AG09319 (cell line): ENCODE results near the gene CDC42BPA.

Experiments
- DNase-seq: peaks from one replicate; pipeline ENCODE4 v3.0.0-alpha.2; 2010; ENCODE audit warnings: low read depth; ENCODE audit errors: extremely low read depth
- TF ChIP-seq, protein P1 (sequence below): IDR thresholded peaks from 2 replicates; pipeline ENCODE4 v1.5.1; 2011; ENCODE audit warnings: low read depth, mild to moderate bottlenecking, inconsistent platforms, low read length, moderate library complexity

Gene CDC42BPA

DNA sequence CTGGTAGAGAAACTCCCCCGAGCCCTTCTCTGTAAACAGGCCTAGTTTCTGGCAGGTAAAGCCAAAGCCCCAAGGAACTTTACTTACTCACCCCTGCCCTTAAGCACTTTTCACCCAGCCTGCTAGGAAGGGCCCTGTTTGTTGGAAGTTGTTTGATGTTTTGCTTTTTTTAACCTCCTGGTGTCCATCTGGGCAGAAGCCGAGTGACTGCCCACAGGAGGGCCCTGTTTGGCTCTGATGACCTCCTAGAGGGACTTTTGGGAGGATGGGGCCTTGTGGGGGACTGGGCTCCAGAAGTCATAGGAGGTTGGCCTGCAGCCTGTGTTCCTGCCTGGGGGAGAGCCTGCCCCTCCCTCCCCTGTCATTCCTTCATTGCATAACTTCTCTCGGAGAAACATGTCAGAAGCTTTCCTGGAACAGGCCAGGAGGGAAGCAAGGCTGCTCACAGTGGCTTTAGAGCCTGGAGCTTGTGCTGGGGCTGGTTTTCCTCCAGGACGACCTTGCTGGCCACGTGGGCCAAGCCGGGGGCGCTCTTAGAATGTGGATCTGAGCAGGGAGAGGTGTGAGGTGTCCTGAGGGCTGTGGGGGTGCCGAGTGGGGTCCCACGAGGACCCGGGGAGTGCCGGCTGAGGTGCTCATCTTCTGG is 344.3 kb downstream of the CDC42BPA start:
- DNase-seq: no peak

DNA sequence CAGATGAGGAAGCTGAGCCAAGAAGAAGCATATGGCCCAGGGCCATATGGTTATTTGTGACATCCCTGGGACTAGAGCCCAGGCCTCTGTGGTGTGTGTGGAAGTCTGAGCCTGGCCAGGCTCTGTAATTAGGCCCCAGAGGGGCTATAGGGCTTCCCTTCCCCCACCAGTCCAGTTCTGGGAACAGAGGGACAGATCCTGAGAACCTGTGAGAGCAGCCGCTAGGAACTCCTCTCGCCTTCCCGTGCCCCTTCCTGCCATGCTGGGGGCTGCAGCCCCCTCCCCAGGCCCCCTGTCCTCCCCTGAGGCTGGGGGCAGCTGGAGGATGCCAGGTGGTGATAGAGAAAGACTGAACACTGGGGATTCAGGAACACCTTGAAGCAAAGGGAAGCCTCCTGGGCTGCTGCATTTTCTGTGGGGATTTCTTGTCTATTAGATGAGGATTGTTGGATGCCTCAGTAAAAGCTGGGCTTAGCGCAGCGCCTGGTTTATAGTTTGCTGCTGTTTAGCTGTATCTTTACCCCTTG is 344.9 kb downstream of the CDC42BPA start:
- DNase-seq: no peak
- TF ChIP-seq, protein P1, sequence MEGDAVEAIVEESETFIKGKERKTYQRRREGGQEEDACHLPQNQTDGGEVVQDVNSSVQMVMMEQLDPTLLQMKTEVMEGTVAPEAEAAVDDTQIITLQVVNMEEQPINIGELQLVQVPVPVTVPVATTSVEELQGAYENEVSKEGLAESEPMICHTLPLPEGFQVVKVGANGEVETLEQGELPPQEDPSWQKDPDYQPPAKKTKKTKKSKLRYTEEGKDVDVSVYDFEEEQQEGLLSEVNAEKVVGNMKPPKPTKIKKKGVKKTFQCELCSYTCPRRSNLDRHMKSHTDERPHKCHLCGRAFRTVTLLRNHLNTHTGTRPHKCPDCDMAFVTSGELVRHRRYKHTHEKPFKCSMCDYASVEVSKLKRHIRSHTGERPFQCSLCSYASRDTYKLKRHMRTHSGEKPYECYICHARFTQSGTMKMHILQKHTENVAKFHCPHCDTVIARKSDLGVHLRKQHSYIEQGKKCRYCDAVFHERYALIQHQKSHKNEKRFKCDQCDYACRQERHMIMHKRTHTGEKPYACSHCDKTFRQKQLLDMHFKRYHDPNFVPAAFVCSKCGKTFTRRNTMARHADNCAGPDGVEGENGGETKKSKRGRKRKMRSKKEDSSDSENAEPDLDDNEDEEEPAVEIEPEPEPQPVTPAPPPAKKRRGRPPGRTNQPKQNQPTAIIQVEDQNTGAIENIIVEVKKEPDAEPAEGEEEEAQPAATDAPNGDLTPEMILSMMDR: no peak

More for the DNA sequence above, 344.3 kb downstream of the CDC42BPA start:
- TF ChIP-seq, protein P1: peak; percentile 11

DNA sequence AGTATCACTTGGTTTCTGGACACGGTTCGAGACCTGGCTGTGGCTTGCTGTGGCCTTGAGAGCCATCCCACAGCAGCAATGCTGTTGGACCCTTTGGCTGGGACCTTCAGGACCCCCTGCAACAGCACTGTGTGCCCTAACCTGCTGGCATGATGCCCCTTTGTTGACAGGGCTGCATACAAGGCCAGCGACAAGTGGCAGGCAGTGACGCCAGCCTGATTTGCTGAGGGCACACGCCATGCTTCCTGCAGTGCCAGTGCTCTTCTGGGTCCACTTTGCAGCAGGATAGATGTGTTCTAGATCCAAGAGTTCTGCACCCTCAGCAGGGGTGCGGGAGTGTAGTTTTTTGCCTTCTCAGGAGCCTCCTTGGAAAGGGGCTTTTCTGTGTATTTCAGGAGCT is 345.4 kb downstream of the CDC42BPA start:
- DNase-seq: no peak
- TF ChIP-seq, protein P1: no peak

DNA sequence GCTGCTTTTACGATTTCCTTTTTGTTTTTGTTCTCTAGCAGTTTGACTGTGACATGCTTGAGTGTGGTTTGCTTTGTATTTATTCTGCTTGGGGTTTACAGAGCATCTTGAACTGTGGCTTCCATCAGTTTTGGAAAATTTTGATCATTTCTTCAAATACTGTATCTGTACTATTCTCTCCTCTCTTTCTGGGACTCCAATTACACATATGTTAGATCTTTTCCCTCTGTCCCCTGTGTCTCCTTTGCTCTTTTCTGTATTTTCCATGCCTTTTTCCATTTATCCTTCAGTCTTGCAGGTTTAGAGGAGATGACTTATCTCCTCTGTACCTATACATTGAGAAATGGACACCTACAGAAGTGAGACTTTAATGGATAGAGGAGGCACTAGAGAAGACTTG is 346.5 kb downstream of the CDC42BPA start:
- TF ChIP-seq, protein P1: no peak
- no peak for DNase-seq

DNA sequence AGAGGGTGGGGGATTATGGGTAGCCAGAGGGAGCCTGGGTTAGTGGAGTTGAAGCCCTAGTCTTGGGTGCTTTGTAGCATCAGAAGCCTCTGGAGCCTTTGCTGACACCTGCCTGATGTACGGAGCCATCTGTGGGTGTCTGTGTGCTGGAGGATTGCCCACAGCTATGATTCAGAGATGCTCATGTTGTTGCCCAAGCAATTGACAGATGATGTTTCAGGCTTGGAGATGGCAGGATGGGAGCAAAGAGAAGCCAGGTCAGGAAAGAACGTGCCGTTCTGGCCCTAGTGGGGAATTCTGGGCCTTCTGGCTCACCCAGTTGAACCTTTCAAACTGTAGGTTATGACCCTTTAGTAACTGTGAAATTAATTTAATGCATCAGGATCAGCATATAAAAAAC is 350.6 kb downstream of the CDC42BPA start:
- TF ChIP-seq, protein P1: no peak
- DNase-seq: no peak

DNA sequence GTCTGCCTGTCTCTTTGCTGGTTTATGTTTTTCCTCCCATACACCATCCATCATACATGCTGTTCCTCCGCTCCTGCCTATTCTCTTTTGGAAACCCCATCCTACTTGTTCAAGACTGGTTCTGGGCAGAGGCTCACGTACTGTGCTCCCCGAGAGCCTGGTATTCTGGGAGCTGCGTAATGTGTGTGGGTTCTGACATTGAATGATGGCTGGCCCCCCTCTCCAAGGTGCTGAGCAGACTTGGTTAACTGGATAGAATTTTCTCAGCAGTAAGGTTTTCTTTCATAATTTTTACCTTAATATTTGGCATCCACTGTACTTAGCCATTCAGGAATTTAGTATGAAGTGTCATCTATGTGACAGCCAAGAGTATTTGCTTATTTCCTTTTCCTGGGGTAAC is 351.6 kb downstream of the CDC42BPA start:
- TF ChIP-seq, protein P1: no peak
- DNase-seq: no peak

DNA sequence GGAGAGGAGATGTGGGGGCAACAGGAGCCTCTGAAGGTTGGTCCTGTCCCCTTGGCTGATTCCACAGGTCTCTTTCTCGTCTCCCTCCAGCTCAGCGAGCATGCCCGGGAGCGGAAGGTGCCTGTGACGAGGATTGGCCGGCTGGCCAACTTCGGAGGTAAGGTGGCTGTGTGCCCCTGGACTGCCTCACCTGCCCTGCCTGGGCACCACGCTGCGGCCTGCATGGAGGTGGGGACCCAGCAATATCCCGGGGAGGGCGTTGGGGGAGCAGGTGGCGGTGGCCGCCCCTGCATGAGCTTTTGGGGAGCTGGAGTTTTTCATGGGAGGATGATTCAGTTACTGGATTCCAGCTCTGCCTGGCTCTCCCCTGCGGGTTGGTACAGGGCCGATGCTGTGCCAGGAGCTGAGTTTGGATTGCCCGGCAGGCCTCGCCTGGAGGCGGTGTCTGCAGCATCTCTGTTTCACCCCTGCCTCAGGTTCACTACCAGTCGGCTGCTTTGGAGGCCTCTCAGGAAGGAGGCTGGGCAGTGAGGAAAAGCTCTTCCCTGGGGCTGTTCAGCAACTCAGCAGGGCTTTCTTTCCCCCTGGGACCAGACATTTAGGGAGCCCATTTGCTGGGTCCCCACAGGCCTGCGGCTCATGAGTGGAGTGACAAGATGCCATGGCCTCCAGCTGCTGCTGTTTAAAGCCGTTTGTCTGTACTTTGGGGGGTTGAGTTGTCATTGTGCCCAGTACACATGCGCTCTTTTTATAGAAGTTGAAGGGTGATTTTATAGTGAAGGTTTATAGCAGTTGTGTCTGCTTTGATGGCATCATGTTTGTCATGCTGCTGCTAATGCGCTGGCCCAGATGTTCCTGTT is 352.5 kb downstream of the CDC42BPA start:
- DNase-seq: no peak
- TF ChIP-seq, protein P1: no peak
